ENCODE results near the gene SYTL3. TPM values are rescaled to one million over a fixed set of nuclear protein-coding genes. Genes with fewer than 3 reads are reported as not detected.
"Not testable (repeated sequence)": the region's sequence is repeated elsewhere in the genome, so short reads cannot be mapped to it uniquely, and the experiment has no call there.

The SYTL3 gene
- total and polyA plus RNA-seq, 5 experiments from 2014 or later, result 11.1 to 16.1 (median 15.7) TPM

DNA sequence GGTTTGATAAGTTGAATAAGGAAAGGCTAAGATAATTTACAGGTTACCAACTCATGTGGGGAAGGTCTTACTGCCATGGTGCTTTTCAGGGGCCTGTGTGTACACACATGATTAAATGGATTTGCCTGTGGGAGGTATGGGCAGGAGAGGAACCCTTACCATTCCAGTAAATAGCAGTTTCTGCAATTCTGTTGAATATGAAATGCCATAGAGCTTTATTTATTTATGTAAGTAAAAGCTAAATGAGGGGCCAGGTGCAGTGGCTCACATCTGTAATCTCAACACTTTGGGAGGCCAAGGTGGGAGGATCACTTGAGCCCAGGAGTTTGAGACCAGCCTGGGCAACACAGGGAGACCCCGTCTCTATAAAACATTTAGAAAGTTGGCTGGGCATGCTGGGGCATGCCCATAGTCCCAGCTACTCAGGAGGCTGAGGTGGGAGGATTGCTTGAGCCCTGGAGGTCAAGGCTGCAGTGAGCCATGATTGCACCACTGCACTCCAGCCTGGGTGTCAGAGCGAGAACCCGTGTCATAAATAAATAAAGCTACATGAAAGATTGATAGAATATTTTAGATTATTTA, 17.2 kb upstream of the SYTL3 start:
- POLR2A ChIA-PET, H3K27me3 Mint-ChIP-seq, H3K9me3 Mint-ChIP-seq, DNase-seq, H3K4me3 Mint-ChIP-seq, ATAC-seq: not testable (repeated sequence)
- peaks cover 0 to 68% (median 29%) of the 10 kb centered on the region in 3 donors for H3K36me3 Mint-ChIP-seq
- peak overlapping the region; percentile 8 to 96 (median 90) for H3K27ac Mint-ChIP-seq
- H3K4me1 Mint-ChIP-seq, result peaks cover 12 to 63% (median 56%) of the 10 kb centered on the region in 4 donors

DNA sequence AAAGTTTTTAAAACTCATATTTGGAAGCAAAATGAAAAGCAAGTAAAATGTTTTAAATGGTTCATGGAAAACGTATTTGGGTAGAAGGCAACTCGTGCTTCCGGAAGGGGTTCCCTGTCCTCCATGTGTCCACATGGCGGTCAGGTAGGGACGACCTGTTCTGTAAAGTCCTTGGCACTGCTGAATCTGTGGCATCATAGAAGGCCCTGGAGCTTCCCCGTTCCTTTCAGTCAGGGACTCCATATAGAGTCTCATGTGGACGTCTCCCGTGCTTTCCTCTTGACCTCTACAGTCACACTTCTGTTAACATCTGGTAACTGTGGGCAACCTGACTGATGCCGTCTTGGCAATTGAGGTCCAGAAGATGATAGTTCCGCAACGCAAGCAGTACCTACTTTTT, 16.7 kb upstream of the SYTL3 start:
- H3K4me3 Mint-ChIP-seq, result no peak overlapping the region
- POLR2A ChIA-PET, result no interaction called here
- DNase-seq, result peak in 1 of 10 donors; percentile 14
- no peaks in the 10 kb centered on the region for H3K9me3 Mint-ChIP-seq
- ATAC-seq, result no peak
- peaks cover 12 to 63% (median 55%) of the 10 kb centered on the region in 4 donors for H3K4me1 Mint-ChIP-seq
- no peaks in the 10 kb centered on the region for H3K27me3 Mint-ChIP-seq
- H3K36me3 Mint-ChIP-seq, result peaks cover 0 to 65% (median 29%) of the 10 kb centered on the region in 3 donors
- H3K27ac Mint-ChIP-seq, result peak overlapping the region in 9 of 10 donors; percentile 41 to 96 (median 91)

- H3K27me3 Mint-ChIP-seq, result no peaks in the 10 kb centered on the region
- peaks cover 17 to 71% (median 64%) of the 10 kb centered on the region in 4 donors for H3K4me1 Mint-ChIP-seq
- H3K9me3 Mint-ChIP-seq, result no peaks in the 10 kb centered on the region
- peaks cover 0 to 65% (median 29%) of the 10 kb centered on the region in 3 donors for H3K36me3 Mint-ChIP-seq
- POLR2A ChIA-PET, result interaction anchor here (2.5 kb wide), 1 partner anchor 10 kb away, joined by 7 read pairs; the partner anchor contains the start of gene DYNLT1
- peak overlapping the region in 9 of 10 donors; percentile 2 to 58 (median 31) for H3K4me3 Mint-ChIP-seq
- peak; percentile 70 to 84 for ATAC-seq
- H3K27ac Mint-ChIP-seq, result peak overlapping the region; percentile 76 to 97 (median 94)
- DNase-seq, result peak in 4 of 10 donors; percentile 35 to 79 (median 70)
Observed at GRCh38 chr6:158634695-158635426, 15.0 kb upstream of the SYTL3 start.

DNA sequence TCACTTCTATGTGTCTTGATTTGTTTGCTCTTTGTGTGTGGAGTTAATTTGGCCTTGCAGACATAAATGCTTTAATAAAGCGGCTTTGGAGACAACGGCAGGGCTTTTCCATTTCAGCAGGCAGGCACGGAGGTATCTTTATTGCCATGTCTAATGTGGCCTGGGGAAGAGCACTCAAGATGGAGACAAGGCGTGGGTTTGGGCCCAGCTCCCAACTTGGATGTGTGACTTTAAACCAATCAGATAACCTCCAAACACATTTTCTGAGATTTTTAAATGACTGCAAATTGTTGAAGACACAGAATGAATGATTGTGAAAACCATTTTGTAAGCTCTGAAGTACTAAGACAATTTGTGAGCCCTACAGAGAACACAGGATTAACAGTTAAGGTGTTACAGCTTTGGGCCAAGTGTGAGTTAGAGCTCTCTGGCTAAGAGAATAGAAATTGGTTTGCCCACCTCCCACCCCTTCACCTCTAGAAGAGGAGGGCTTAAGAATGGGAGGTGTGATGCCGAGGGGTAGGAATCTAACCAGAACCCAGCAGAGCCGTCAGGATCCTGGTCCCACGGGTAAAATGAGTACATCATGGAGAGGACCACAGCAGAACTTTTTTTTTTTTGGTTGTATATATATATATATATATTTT, 14.3 kb upstream of the SYTL3 start:
- Mint-ChIP-seq H3K9me3 (no peaks in the 10 kb centered on the region), H3K4me3 (peak overlapping the region in 7 of 10 donors; percentile 31 to 62 (median 38)), H3K4me1 (peaks cover 22 to 73% (median 71%) of the 10 kb centered on the region in 4 donors), H3K27ac (peak overlapping the region; percentile 66 to 97 (median 94)), H3K27me3 (no peaks in the 10 kb centered on the region), H3K36me3 (peaks cover 0 to 70% (median 28%) of the 10 kb centered on the region in 3 donors)
- no peak for ATAC-seq
- DNase-seq, result peak in 1 of 10 donors; percentile 46
- POLR2A ChIA-PET, result interaction anchor here (2.5 kb wide), 1 partner anchor 9 kb away, joined by 7 read pairs; the partner anchor contains the start of gene DYNLT1

DNA sequence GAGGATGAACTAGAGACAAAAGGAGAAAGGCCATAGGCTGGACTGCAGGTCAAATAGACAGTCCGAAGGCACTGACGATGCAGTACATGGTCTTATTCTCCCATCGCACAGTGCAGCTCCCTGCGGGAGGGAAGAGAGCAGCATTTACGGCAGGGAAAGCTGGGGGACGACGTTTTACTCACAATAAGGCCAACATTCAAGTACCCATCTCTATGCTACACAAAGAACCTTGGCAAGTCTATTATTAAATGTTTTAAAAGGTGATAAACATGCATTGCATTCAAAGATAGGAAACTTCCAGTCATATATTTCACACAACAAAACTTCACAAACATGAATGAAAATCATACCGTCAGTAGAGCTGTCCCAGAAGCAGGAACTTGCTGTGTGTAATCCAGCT, 13.1 kb upstream of the SYTL3 start:
- no peak for DNase-seq
- ATAC-seq, result no peak
- Mint-ChIP-seq H3K27me3 (no peaks in the 10 kb centered on the region), H3K4me3 (peak overlapping the region in 3 of 10 donors; percentile 17 to 44 (median 30)), H3K27ac (peak overlapping the region; percentile 13 to 97 (median 78)), H3K9me3 (no peaks in the 10 kb centered on the region), H3K36me3 (peaks cover 0 to 66% (median 24%) of the 10 kb centered on the region in 3 donors), H3K4me1 (peaks cover 22 to 73% (median 71%) of the 10 kb centered on the region in 4 donors)
- POLR2A ChIA-PET, result no interaction called here

DNA sequence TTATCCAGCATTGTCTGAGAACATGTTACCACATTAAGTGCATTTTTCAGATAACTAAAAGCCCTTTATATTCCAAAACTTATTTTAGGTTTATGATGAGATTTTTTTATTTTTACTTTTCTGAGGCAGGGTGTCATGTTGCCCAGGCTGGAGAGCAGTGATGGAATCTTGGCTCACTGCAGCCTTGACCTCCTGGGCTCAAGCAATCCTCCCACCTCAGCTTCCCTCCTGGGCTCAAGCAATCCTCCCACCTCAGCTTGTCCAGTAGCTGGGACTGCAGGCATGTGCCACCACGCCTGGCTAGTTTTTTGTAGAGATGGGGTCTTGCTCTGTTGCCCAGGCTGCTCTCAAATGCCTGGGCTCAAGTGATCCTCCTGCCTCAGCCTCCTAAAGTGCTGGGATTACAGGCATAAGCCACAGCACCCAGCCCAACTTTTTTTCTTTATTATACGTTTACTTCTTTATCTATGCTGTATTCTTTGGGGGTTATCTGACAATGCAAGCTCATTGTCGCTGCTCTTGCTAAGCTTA, 11.5 kb upstream of the SYTL3 start:
- peak overlapping the region in 1 of 10 donors; percentile 5 for H3K4me3 Mint-ChIP-seq
- H3K36me3 Mint-ChIP-seq, result peaks cover 0 to 63% (median 23%) of the 10 kb centered on the region in 3 donors
- no peak for ATAC-seq
- no peaks in the 10 kb centered on the region for H3K9me3 Mint-ChIP-seq
- no peaks in the 10 kb centered on the region for H3K27me3 Mint-ChIP-seq
- H3K4me1 Mint-ChIP-seq, result peaks cover 30 to 83% (median 80%) of the 10 kb centered on the region in 4 donors
- H3K27ac Mint-ChIP-seq, result peak overlapping the region; percentile 56 to 88 (median 77)
- POLR2A ChIA-PET, result no interaction called here
- DNase-seq, result peak in 1 of 10 donors; percentile 19

DNA sequence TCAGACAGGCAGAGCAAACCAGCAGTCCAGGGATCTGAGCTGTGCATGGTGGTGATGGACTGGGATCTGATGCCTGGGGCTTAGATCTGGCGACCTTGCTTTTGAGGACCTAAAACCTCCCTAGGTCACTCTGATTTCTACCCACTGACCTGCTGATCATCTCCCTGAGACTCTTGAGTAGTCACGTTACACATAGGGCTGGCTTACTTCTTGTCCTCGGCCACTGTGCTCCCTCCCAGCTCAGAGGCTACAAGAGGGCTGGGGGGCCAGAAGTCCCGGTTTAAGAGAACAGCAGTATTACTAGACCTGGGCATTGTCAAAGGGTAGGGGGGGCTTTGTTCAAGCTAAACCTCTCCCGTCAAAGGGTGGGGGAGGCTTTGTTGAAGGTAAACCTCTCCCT, 10.8 kb upstream of the SYTL3 start:
- POLR2A ChIA-PET, result no interaction called here
- peak overlapping the region in 2 of 10 donors; percentile 56 to 63 for H3K4me3 Mint-ChIP-seq
- ATAC-seq, result no peak
- peaks cover 0 to 63% (median 23%) of the 10 kb centered on the region in 3 donors for H3K36me3 Mint-ChIP-seq
- H3K4me1 Mint-ChIP-seq, result peaks cover 32 to 86% (median 85%) of the 10 kb centered on the region in 4 donors
- peak in 1 of 10 donors; percentile 24 for DNase-seq
- H3K9me3 Mint-ChIP-seq, result no peaks in the 10 kb centered on the region
- H3K27ac Mint-ChIP-seq, result peak overlapping the region; percentile 56 to 93 (median 77)
- no peaks in the 10 kb centered on the region for H3K27me3 Mint-ChIP-seq

DNA sequence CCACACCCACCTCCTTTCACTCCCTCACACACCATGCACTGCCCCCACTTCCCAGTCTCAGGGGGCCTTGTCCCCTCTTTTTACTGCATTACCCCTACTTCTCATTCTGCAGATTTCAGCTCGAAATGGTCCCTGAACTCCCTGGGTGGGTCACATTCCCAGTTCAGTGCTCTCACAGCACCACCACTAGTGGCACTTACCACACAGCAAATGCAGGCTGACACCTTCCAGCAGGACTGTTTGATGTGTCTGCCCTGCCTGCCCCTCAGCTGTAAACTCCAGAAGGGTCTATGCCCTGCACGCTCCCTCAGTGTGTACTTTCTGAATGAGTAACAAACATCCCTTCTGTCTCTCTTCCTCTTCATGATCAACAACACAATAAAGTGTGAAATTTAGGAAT, 9.3 kb upstream of the SYTL3 start:
- Mint-ChIP-seq H3K9me3 (no peaks in the 10 kb centered on the region), H3K27ac (peak overlapping the region; percentile 67 to 95 (median 88)), H3K4me3 (peak overlapping the region in 9 of 10 donors; percentile 17 to 73 (median 48)), H3K36me3 (peaks cover 0 to 51% (median 21%) of the 10 kb centered on the region in 3 donors), H3K27me3 (no peaks in the 10 kb centered on the region), H3K4me1 (peaks cover 33 to 80% (median 78%) of the 10 kb centered on the region in 4 donors)
- no peak for ATAC-seq
- POLR2A ChIA-PET, result interaction anchor here (0.9 to 1.4 kb wide), 3 partner anchors 9 to 13 kb away, joined by 3 to 4 read pairs (median 4); no protein-coding TSS in a partner anchor
- DNase-seq, result peak in 1 of 10 donors; percentile 50

DNA sequence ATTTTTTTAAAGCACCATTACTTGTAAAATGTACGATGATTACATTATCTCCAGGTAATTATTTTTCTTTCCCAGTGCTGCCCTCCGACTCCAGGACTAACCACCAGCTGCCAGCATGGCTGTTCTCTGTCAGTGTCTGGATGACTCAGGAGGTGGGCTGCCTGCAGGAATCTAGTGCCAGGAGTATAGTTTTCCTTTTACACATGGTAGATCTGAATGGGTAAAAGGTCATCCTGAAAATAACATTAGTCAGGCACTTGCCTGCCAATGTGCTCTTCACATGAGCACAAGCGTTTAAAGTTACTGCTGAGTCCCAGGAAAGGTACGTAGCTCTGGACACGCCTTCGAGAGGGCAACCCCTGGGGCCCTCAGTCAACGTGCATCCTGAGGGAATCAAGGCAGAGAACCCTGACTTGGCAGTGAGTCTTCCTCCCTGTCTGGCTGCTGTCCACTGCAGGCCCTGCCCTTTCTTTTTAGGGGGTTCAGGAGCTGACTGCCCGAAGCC, 7.7 kb upstream of the SYTL3 start:
- Mint-ChIP-seq H3K4me1 (peaks cover 34 to 70% (median 69%) of the 10 kb centered on the region in 4 donors), H3K9me3 (no peaks in the 10 kb centered on the region), H3K4me3 (peak overlapping the region; percentile 94 to 99 (median 98)), H3K27ac (peak overlapping the region in 9 of 10 donors; percentile 57 to 100 (median 93)), H3K27me3 (no peaks in the 10 kb centered on the region), H3K36me3 (peaks cover 0 to 36% (median 9%) of the 10 kb centered on the region in 3 donors)
- POLR2A ChIA-PET, result interaction anchor here (4.9 kb wide), 1 partner anchor 11 kb away, joined by 55 read pairs; no protein-coding TSS in a partner anchor
- DNase-seq (peak in 1 of 10 donors; percentile 27), ATAC-seq (no peak)

DNA sequence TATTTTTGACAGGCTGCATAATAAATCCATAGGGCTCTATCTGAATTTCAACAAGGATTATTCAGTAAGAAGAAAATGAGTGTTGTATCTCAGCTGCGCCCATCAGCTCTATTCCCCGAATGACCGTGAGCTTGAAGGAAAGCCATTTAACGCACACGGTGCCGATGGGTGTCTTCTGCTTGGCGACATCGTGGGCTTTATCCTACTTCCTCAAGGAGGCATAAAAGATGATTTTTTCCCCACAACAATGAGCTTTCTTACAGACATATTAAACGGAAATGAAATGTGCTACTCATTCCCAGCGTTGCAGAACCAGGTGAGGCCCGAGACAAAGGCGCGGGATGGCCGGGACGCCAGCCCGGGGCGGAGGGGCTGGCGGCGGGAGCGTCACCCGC, 6.0 kb upstream of the SYTL3 start:
- no peaks in the 10 kb centered on the region for H3K27me3 Mint-ChIP-seq
- DNase-seq (no peak), ATAC-seq (peak in 1 of 2 donors; percentile 5)
- H3K4me1 Mint-ChIP-seq, result peaks cover 35 to 65% (median 63%) of the 10 kb centered on the region in 4 donors
- H3K9me3 Mint-ChIP-seq, result no peaks in the 10 kb centered on the region
- POLR2A ChIA-PET, result interaction anchor here (0.7 to 4.9 kb wide), 11 partner anchors 9 to 413 kb away, joined by 3 to 55 read pairs (median 5); no protein-coding TSS in a partner anchor
- H3K4me3 Mint-ChIP-seq, result peak overlapping the region; percentile 94 to 99 (median 98)
- peak overlapping the region; percentile 89 to 100 (median 99) for H3K27ac Mint-ChIP-seq
- H3K36me3 Mint-ChIP-seq, result peaks cover 0 to 26% (median 6%) of the 10 kb centered on the region in 3 donors

GRCh38 chr6:158644231-158645063, 5.4 kb upstream of the SYTL3 start, which contains the start of gene DYNLT1:
Gene DYNLT1 (minus strand): TSS chr6:158644743. CDS start chr6:158644708, 35 bp downstream.
- ATAC-seq (peak; percentile 75 to 76), DNase-seq (peak; percentile 72 to 94 (median 88))
- Mint-ChIP-seq H3K4me1 (peaks cover 36 to 68% (median 63%) of the 10 kb centered on the region in 4 donors), H3K4me3 (peak within 1 kb of the TSS; percentile 94 to 99 (median 98)), H3K36me3 (peaks cover 0 to 24% (median 6%) of the 10 kb centered on the region in 3 donors), H3K9me3 (no peaks in the 10 kb centered on the region), H3K27me3 (no peaks in the 10 kb centered on the region), H3K27ac (peak within 1 kb of the TSS; percentile 89 to 100 (median 99))
- POLR2A ChIA-PET, result interaction anchor here (0.5 to 4.9 kb wide), 12 partner anchors 9 to 413 kb away, joined by 3 to 55 read pairs (median 5); no protein-coding TSS in a partner anchor

Data from naive thymus-derived CD8-positive, alpha-beta T cell (primary cell).